HFFc6 (cell line): ENCODE results near the gene APOL2. TPM values are rescaled to one million over a fixed set of nuclear protein-coding genes. Genes with fewer than 3 reads are reported as not detected.
"Not testable (repeated sequence)": the region's sequence is repeated elsewhere in the genome, so short reads cannot be mapped to it uniquely, and the experiment has no call there.

ENCODE experiments used
- DNase-seq: peaks from one replicate; pipeline ENCODE4 v3.0.0-alpha.2; 2018
- H3K27ac Mint-ChIP-seq: 2 replicates; pipeline ENCODE4 v1.8.0; 2020; ENCODE audit warnings: mild to moderate bottlenecking, mixed read lengths
- H3K27me3 Mint-ChIP-seq: 2 replicates; pipeline ENCODE4 v1.8.0; 2021; ENCODE audit warnings: mild to moderate bottlenecking, moderate library complexity, mixed read lengths; ENCODE audit not compliant: insufficient read depth
- H3K36me3 Mint-ChIP-seq: 2 replicates; pipeline ENCODE4 v1.8.0; 2021; ENCODE audit warnings: low read depth, mixed read lengths
- H3K4me1 Mint-ChIP-seq: 2 replicates; pipeline ENCODE4 v1.8.0; 2020; ENCODE audit warnings: low read depth, mixed read lengths
- H3K4me3 Mint-ChIP-seq: 2 replicates; pipeline ENCODE4 v1.8.0; 2020; ENCODE audit warnings: mild to moderate bottlenecking, moderate library complexity, mixed read lengths
- H3K9me3 Mint-ChIP-seq: 2 replicates; pipeline ENCODE4 v1.8.0; 2020; ENCODE audit warnings: mild to moderate bottlenecking, mixed read lengths
- CTCF ChIP-seq: fragments of 200-600 bp; sonication (generic); IDR thresholded peaks from 2 replicates; pipeline ENCODE4 v1.5.0; 2021; ENCODE audit warnings: antibody characterized with exemption, mild to moderate bottlenecking
- total RNA-seq, 6 experiments: library from RNA; stranded (reverse); fragmentation: NEBNext Ultra II Directional; extraction: Animal tissue kit (Norgen Biotek cat#: 25700); gene quantifications; 2 replicates in 1 of 6; 3 replicates in 5 of 6; pipeline ENCODE4 v1.2.3, GENCODE V29; 2021

APOL2 gene
- total RNA-seq, 6 experiments from 2014 or later = 27.7 to 42.5 (median 38.5) TPM

- no peak overlapping the region for H3K4me3 Mint-ChIP-seq
- H3K36me3 Mint-ChIP-seq = peaks cover 6% of the 10 kb centered on the region
- H3K27ac Mint-ChIP-seq = no peak overlapping the region
- DNase-seq = no peak
- H3K4me1 Mint-ChIP-seq = no peaks in the 10 kb centered on the region
- peaks cover 15% of the 10 kb centered on the region for H3K9me3 Mint-ChIP-seq
- TF ChIP-seq CTCF = no peak
- peaks cover 78% of the 10 kb centered on the region for H3K27me3 Mint-ChIP-seq
Measured at GRCh38 chr22:36213586-36213985, 25.7 kb downstream of the APOL2 start.

GRCh38 chr22:36212901-36213300, 26.4 kb downstream of the APOL2 start:
- Mint-ChIP-seq H3K36me3 (peaks cover 6% of the 10 kb centered on the region), H3K4me1 (no peaks in the 10 kb centered on the region), H3K4me3 (no peak overlapping the region), H3K27me3 (peaks cover 71% of the 10 kb centered on the region), H3K27ac (no peak overlapping the region), H3K9me3 (peaks cover 15% of the 10 kb centered on the region)
- no peak for TF ChIP-seq CTCF
- DNase-seq = no peak

GRCh38 chr22:36211237-36211861, 28.0 kb downstream of the APOL2 start:
- Mint-ChIP-seq H3K27me3 (peaks cover 61% of the 10 kb centered on the region), H3K27ac (no peak overlapping the region), H3K4me3 (no peak overlapping the region), H3K36me3 (peaks cover 6% of the 10 kb centered on the region), H3K9me3 (peaks cover 15% of the 10 kb centered on the region), H3K4me1 (no peaks in the 10 kb centered on the region)
- no peak for DNase-seq
- TF ChIP-seq CTCF = no peak

- Mint-ChIP-seq H3K27ac (no peak overlapping the region), H3K36me3 (peaks cover 6% of the 10 kb centered on the region), H3K9me3 (peaks cover 15% of the 10 kb centered on the region), H3K4me1 (no peaks in the 10 kb centered on the region), H3K4me3 (no peak overlapping the region), H3K27me3 (peaks cover 59% of the 10 kb centered on the region)
- no peak for TF ChIP-seq CTCF
- DNase-seq = no peak
Measured at GRCh38 chr22:36210224-36210623, 29.1 kb downstream of the APOL2 start.

- H3K36me3 Mint-ChIP-seq, DNase-seq, H3K4me1 Mint-ChIP-seq, H3K4me3 Mint-ChIP-seq, H3K27ac Mint-ChIP-seq: not testable (repeated sequence)
- Mint-ChIP-seq H3K9me3 (peaks cover 15% of the 10 kb centered on the region), H3K27me3 (peaks cover 56% of the 10 kb centered on the region)
Measured at GRCh38 chr22:36209488-36209908, 29.8 kb downstream of the APOL2 start.

- Mint-ChIP-seq H3K4me3 (no peak overlapping the region), H3K4me1 (no peaks in the 10 kb centered on the region), H3K9me3 (peaks cover 15% of the 10 kb centered on the region), H3K27me3 (peaks cover 54% of the 10 kb centered on the region), H3K36me3 (peaks cover 6% of the 10 kb centered on the region), H3K27ac (no peak overlapping the region)
- TF ChIP-seq CTCF = no peak
- DNase-seq = no peak
Measured at GRCh38 chr22:36208914-36209313, 30.4 kb downstream of the APOL2 start.
